PFSK-1 (cell line): ENCODE measurements around the gene RNF6. TPM values are rescaled to one million over a fixed set of nuclear protein-coding genes. Genes with fewer than 3 reads are reported as not detected.
A peak's percentile ranks its signal among the peaks of the same experiment; 100 is the strongest.

Experiments used
- FOXP2 ChIP-seq: optimal IDR thresholded peaks from 2 replicates; pipeline ENCODE3; 2011; ENCODE audit warnings: borderline replicate concordance, control low read depth, inconsistent platforms; ENCODE audit not compliant: insufficient read depth; ENCODE audit errors: extremely low read length, extremely low read depth
- POLR2AphosphoS5 ChIP-seq: IDR thresholded peaks from 2 replicates; pipeline ENCODE4 v1.6.1; 2012; ENCODE audit warnings: low read depth, mild to moderate bottlenecking, control low read depth, low read length, moderate library complexity
- REST ChIP-seq, 2 experiments: IDR thresholded peaks; 2 replicates each; pipeline versions ENCODE4 v1.6.1 to v1.8.0; 2011 to 2012; ENCODE audit warnings: low read depth in 2 of 2, low read length in 2 of 2, control low read depth in 1 of 2, inconsistent platforms in 1 of 2, mild to moderate bottlenecking in 1 of 2, moderate library complexity in 1 of 2; ENCODE audit not compliant: insufficient read depth in 1 of 2
- SIN3A ChIP-seq: IDR thresholded peaks from 2 replicates; pipeline ENCODE4 v1.6.1; 2012; ENCODE audit warnings: mild to moderate bottlenecking, low read length, moderate library complexity, borderline replicate concordance; ENCODE audit not compliant: insufficient read depth
- TAF1 ChIP-seq: IDR thresholded peaks from 2 replicates; pipeline ENCODE4 v1.6.1; 2012; ENCODE audit warnings: low read length, control low read depth, borderline replicate concordance; ENCODE audit not compliant: insufficient read depth
- polyA plus RNA-seq: library from polyadenylated mRNA; unstranded; fragments of >200 nt; gene quantifications from one replicate; pipeline ENCODE4 v1.2.1, GENCODE V29; 2012; ENCODE audit warnings: low read depth, missing spikeins; ENCODE audit not compliant: insufficient read length

Gene RNF6
- polyA plus RNA-seq = 14.7 TPM

- TF ChIP-seq REST (IDR thresholded peaks at IDR 0.05; ENCODE audit: insufficient read depth in 1 of 2, low read depth in 2 of 2, low read length in 2 of 2) (peak in 1 of 2 experiments; percentile 5; a peak in 1 of 4 replicates), POLR2AphosphoS5 (peak; percentile 73), TAF1 (no peak; the same call in 1 of the 2 replicates), SIN3A (no peak; the same call in 1 of the 2 replicates), FOXP2 (peak; percentile 58)
Measured at GRCh38 chr13:26221721-26222519, at the start of gene RNF6. TSS of gene RNF6 (minus strand) at chr13:26222314. CDS start at chr13:26219649, 2,665 bp downstream.

- TF ChIP-seq REST (IDR thresholded peaks at IDR 0.05; ENCODE audit: insufficient read depth in 1 of 2, low read depth in 2 of 2, low read length in 2 of 2) (no peak), FOXP2 (no peak), TAF1 (no peak), SIN3A (no peak), POLR2AphosphoS5 (no peak)
Measured at GRCh38 chr13:26270707-26271106, 48.6 kb upstream of the RNF6 start.

GRCh38 chr13:26266311-26266710 is 44.2 kb upstream of the RNF6 start:
- no peak for TF ChIP-seq SIN3A
- TF ChIP-seq TAF1 = no peak
- no peak for TF ChIP-seq REST (IDR thresholded peaks at IDR 0.05; ENCODE audit: insufficient read depth in 1 of 2, low read depth in 2 of 2, low read length in 2 of 2)
- no peak for TF ChIP-seq POLR2AphosphoS5
- TF ChIP-seq FOXP2 = no peak

- TF ChIP-seq POLR2AphosphoS5 (no peak), TAF1 (no peak), REST (IDR thresholded peaks at IDR 0.05; ENCODE audit: insufficient read depth in 1 of 2, low read depth in 2 of 2, low read length in 2 of 2) (no peak), SIN3A (no peak), FOXP2 (no peak)
Measured at GRCh38 chr13:26262156-26262555, 40.0 kb upstream of the RNF6 start.
